Measurements from ENCODE around the gene BEST1.

Gene BEST1

DNA sequence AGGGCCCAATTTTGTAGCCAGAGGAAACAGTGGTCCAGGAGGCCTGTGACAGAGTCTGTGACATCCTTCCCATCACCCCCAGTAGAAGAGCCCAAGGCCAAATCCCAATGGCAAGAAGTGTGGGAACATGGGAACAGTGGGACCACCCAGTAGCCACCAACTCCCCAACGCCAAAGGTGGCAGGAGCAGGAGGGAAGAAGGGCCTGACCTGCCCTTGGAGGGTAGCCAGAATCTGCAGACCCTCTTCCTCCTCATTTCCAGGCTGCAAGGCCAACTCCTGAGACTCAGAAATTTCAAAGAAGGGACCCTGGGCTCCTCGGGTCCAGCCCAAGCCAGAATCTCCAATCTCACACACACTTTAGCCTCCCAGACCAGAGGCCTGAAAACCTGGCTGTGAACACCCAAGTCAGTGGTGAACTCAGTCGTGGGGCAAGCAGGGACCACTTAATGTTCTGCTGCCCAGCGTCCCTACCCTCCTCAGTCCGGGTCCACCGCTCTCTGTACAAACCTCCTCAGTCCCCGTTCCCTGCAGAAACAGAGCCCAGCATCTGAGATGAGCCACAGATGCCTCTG lies 38.9 kb upstream of the BEST1 start:
- TF ChIP-seq GATA3 (IDR thresholded peaks at IDR 0.05; ENCODE audit: low read depth, low read length) (no peak), GATA2 (IDR thresholded peaks at IDR 0.05; ENCODE audit: low read depth, low read length) (no peak)

DNA sequence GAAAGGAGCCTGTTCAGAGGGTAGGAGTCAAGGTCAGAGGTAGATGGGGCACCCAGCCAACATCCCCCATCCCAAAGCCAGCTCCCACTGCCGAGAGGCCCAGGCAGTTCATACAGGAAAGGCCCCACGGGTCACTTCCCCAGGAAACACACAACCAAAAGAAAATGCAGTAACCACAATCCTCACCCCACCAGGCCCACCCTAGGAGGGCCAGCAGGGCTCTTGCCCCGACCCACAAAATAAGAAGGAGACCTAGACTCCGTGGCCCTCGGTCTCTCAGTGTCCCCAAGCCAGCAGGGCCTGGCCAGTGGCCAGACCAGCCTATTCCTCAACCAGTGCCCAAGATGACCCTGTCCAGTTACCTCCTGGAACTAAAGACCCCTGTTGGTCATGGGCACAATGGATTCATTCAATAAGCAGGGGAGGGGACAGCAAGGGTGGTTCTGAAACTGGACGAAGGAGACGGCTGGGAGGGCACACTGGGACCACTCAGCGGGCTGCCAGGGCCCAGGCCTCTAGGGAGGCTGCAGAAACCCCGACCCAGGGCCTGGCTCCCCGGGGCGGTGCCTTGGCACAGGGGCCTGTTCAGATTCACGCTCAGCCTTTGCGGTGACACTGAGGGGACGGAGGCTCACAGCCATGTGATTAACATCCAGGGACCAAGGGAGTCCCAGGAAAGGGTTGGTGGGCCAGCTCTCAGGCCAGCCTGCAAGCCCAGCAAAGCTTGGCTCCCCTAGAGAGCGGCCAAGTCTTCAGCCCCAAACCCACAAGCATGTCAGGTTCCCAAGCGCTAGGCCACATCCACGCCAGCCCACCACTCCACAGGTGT lies 38.2 kb upstream of the BEST1 start:
- TF ChIP-seq GATA2 (IDR thresholded peaks at IDR 0.05; ENCODE audit: low read depth, low read length) (no peak), GATA3 (IDR thresholded peaks at IDR 0.05; ENCODE audit: low read depth, low read length) (no peak)

DNA sequence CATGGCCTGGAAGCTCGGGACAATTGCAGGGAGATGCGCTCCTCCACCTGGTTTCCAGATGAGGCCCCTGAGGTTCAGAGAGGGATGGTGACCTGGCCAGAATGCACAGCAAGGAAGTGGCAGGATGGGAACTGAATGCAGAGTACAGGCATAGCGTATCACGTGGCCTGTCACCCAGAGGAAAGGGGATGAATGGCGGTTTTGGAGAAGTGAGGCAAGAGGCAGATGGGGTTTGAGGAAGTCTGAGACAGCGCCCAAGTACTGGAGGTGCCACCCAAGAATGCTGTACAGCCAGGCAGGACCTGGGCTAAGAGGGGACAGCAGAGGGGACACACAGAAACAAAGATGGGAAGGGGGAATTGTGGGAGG lies 37.6 kb upstream of the BEST1 start:
- TF ChIP-seq GATA2 (IDR thresholded peaks at IDR 0.05; ENCODE audit: low read depth, low read length) (no peak), GATA3 (IDR thresholded peaks at IDR 0.05; ENCODE audit: low read depth, low read length) (no peak)

DNA sequence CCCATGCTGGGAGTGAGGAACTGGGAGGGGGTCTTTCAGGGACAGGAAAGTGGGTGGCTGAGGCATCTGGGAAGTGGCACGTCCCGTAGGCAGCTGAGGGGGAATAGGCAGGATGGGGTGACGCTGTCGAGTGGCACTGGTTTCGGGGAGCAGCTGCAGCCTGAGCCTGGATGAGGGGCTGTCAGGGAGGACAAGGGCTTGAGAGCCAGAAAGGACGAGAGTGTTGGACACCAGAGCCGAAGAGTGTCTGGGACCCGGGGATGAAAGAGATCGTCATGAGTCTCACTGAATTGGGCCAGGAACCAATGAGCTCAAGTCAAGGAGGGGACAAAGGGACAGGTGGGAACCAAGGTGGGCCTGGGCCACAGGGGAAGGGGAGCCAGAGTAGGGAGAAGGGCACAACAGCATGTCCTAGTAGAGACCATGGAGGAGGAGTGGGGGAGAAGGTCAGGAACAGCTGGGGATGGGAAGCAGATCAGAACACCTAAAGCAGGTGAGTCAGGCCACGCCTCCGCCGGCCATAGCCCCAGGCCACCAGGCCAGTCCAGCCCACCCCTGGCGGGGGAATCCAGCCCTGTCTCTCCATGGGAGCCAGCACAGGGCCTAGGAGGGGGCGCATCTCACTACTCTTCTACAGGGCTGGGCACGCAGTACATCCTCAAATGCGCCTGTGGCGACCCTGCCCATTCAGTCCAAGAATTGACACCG lies 37.0 kb upstream of the BEST1 start:
- no peak for TF ChIP-seq GATA3 (IDR thresholded peaks at IDR 0.05; ENCODE audit: low read depth, low read length)
- TF ChIP-seq GATA2 (IDR thresholded peaks at IDR 0.05; ENCODE audit: low read depth, low read length): no peak

DNA sequence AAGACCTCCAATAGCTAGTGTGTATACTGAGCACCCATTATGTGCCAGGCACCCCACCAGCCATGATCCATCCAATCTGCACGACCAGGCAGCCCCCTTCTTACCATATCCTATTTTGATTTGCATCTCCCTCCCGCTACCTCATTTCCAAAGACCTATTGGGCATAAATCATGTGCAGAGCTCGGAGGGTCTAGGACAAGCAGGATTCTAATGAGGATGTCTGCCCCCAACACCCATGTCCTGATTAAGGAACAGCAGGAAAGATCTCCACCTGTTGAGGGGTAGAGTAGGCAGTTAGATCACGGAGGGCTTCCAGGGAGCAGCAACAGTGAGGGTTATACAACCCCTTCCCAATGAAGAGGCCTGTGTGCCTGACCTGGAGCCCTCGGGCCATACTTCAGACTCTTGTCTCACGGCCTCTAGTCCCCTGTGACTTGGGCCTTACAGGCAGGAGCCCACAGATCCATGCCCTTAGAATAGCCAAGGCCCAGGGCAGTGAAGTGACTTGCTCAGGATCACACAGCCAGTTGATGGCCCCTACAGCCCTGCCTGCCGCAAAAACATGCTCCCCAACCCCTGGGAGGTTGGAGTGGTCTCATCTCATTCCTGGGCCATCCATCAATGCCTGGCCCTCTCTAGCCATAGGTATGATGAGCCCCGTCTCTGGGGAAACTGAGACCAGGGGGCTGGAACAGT lies 36.3 kb upstream of the BEST1 start:
- TF ChIP-seq GATA3 (IDR thresholded peaks at IDR 0.05; ENCODE audit: low read depth, low read length) (no peak), GATA2 (IDR thresholded peaks at IDR 0.05; ENCODE audit: low read depth, low read length) (no peak)

DNA sequence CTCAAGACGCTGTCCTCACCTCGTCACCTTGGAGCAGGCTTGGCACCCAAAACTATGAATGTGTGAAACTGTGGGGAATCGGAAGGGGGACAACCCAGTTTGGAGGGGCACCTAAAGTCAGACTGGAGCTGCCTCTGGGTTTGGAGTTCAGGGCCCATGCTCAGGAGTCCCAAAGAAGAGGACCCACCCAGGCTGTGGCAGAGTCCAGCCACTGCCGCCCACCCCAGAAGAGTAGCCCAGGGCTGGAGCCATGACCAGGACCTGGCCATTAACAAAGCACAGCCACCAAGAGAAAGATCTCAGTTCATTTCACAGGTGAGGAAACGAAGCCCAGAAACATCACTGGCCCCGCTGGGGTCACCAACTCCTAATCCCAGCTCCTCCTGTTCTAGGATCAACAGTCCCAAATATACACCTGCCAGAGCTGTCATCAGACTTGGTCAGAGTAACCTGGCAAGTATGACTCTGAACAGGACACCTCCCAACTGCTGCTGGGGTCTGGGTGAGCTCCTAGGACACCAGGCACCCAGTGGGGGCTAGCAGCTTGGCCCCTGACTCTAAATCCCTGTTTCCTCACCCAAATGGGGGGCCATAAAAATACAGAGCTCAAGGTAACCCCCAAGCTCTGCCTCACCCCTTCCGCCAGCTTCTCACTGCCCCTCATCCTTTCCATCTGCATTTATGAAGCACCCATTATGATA lies 35.5 kb upstream of the BEST1 start:
- TF ChIP-seq GATA2 (IDR thresholded peaks at IDR 0.05; ENCODE audit: low read depth, low read length): no peak
- no peak for TF ChIP-seq GATA3 (IDR thresholded peaks at IDR 0.05; ENCODE audit: low read depth, low read length)

DNA sequence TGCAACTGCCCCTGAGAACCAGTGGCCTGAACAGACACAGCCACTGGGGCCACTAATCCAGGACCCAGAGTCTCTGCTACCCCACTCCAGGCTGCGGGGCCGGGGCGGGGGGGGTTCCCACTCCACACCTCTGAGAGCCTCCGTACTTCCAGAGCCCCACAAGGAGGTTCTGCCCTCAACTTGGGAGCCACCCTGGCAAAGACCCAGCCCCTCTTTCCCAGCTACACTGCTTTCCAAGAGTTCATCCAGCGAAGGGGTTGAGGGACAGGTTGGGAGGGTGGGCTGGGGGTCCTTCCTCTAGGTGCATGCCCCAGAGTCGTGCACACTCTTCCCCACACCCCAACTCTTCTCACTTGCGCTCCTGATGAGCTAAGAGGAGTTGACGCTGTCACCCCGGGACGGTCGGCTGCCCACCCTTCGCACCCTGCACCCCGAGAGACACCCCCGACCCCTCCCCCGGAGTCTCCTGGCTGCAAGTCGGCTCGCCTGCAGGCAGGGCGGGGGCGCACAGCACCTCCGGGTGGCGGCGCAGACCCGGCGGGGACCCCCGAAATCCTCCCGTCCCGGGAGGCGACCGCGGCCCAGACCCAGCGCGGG lies 33.3 kb upstream of the BEST1 start:
- TF ChIP-seq GATA3 (IDR thresholded peaks at IDR 0.05; ENCODE audit: low read depth, low read length) (no peak), GATA2 (IDR thresholded peaks at IDR 0.05; ENCODE audit: low read depth, low read length) (no peak)

DNA sequence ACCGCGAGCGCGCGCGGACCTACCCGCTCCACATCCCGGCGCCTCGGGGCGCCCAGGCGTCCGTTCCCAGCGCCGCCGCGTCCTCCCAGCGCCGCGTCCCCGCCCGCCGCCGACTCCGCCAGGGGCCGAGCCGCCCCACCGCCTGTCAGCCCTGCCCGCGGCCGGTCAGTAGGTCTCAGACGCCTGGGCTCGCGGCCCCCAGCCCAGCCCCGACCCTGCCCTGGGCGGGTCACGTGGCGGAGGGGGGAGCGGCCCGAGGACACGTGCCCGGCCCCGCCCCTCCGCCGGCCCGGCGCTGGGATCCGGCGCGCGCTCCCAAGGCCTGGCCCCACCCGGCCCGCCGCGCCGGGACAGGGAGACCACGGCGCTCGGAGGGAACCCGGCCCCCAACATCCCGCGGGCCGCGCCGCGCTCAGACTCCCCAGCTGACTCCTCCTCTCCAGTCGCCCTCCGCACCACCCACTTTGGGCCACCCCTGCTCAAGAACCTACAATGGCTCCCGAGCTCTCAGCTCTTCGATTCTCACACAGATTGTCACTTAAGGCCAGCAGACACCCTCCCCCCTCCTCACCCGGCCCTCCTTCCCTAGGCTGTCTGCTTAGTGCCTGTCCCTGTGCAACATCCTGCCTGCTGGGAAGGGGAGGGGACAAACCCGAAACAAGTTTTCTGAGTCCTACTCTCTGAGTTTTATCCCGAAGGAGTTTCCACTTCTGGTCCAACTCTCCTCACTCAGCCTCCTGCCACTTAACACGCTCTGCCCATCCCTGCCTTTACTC lies 32.6 kb upstream of the BEST1 start, which contains the start of gene RAB3IL1:
Gene RAB3IL1 (minus strand): TSS at position 233 of the 776 bp plus-strand sequence. CDS start 199 bp downstream, at position 34.
- no peak for TF ChIP-seq GATA3 (IDR thresholded peaks at IDR 0.05; ENCODE audit: low read depth, low read length)
- TF ChIP-seq GATA2 (IDR thresholded peaks at IDR 0.05; ENCODE audit: low read depth, low read length): no peak

DNA sequence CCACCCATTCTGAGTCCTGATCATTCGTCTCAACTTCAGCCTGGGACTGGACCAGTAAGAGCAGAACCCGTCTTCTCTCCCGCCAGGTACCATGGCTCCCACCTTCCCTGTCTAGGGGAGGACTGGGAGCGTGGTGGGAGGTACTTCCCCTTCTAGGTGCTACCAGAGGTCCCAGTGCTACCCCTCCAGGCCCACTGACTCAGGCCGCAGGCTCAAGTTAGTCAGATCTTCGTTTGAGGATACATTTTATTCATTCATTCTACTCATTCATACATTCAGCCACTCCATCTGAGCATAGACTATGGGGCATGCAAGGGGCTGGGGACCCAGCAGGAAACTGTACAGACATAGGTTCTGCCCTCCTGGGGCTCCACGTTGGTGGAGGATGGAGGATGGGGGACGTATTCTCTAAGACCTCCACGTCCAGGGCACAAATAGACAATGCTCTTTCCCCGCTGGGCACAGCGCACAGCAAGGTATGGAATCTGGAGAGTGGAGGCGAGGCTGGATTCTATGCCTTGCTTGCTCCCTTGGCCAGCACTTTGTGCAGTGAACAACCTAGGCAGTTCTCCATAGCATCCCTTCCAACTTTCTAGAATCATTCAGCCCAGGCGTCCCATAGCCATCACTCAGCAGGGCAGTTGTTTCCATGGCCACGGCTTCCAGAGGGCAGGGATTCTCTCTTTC lies 31.8 kb upstream of the BEST1 start:
- no peak for TF ChIP-seq GATA3 (IDR thresholded peaks at IDR 0.05; ENCODE audit: low read depth, low read length)
- TF ChIP-seq GATA2 (IDR thresholded peaks at IDR 0.05; ENCODE audit: low read depth, low read length): no peak

DNA sequence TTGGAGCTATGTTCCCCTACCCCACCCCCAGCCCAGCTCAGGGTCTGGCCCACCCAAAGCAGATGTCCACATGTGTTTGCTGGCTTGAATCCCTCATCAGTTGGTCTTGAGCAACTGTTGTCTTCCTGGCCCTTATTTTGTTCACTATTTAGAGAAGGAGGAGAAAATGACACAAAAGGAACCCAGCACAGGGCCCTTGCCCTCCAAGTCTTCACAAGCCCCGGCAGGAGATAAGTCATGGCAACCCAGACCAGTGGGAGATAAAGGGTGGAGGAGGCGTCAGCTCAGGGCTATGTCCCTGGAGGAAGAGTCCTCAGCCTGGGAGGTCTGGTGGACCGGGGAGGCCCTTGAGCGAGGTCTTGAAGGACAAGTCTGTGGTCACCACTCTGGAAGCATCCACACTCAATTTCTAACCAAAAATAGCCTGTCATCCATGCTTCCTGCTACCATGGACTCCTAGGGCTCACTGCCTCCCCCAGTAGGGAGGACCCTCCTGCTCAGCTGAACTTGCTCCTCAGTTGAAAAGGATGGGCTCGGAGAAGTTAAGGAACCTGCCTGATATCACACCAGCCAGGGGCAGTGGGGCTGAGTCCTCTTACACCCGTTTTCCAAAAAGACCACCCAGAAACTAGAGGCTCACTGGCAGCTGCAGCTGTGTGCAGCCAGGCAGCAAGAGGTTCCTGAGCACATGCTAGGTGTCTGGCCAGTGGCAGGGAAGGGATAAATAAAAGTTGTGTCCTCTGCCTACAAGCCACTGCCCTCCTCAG lies 31.0 kb upstream of the BEST1 start:
- TF ChIP-seq GATA2 (IDR thresholded peaks at IDR 0.05; ENCODE audit: low read depth, low read length) (no peak), GATA3 (IDR thresholded peaks at IDR 0.05; ENCODE audit: low read depth, low read length) (no peak)

All from SH-SY5Y (cell line).